Mesenchymal stem cell (in vitro differentiated cells and primary cell): ENCODE measurements around the gene LHX1.
A peak's percentile ranks its signal among the peaks of the same experiment; 100 is the strongest.

Experiments
- DNase-seq: peaks from one replicate; pipeline ENCODE4 v3.0.0-alpha.2; 2013
- H2AFZ ChIP-seq: one replicate; pipeline ENCODE4 v1.6.1; 2013; ENCODE audit warnings: low read depth, mild to moderate bottlenecking, control low read depth, inconsistent platforms, low read length, moderate library complexity
- H2AK5ac ChIP-seq: 2 replicates; pipeline ENCODE4 v1.6.1; 2013; ENCODE audit warnings: low read length, moderate library complexity, mild to moderate bottlenecking, inconsistent platforms; ENCODE audit not compliant: severe bottlenecking
- H2BK120ac ChIP-seq: one replicate; pipeline ENCODE4 v1.6.1; 2013; ENCODE audit warnings: low read depth, mild to moderate bottlenecking, inconsistent platforms, low read length, moderate library complexity
- H2BK12ac ChIP-seq, 2 experiments: one replicate each; pipeline ENCODE4 v1.6.1; 2013; ENCODE audit warnings: inconsistent platforms in 2 of 2, low read length in 2 of 2, mild to moderate bottlenecking in 2 of 2, moderate library complexity in 2 of 2, control low read depth in 1 of 2
- H2BK15ac ChIP-seq: one replicate; pipeline ENCODE4 v1.6.1; 2013; ENCODE audit warnings: mild to moderate bottlenecking, low read depth, inconsistent platforms; ENCODE audit not compliant: poor library complexity, severe bottlenecking
- H2BK5ac ChIP-seq: 2 replicates; pipeline ENCODE4 v1.6.1; 2013; ENCODE audit warnings: low read depth, mild to moderate bottlenecking, low read length, control low read depth, inconsistent platforms; ENCODE audit not compliant: poor library complexity, severe bottlenecking
- H3K14ac ChIP-seq, 2 experiments: one replicate each; pipeline ENCODE4 v1.6.1; 2013; ENCODE audit warnings: inconsistent platforms in 2 of 2, low read length in 2 of 2, control low read depth in 1 of 2, mild to moderate bottlenecking in 1 of 2, moderate library complexity in 1 of 2
- H3K18ac ChIP-seq, 2 experiments: one replicate each; pipeline ENCODE4 v1.6.1; 2013; ENCODE audit warnings: inconsistent platforms in 2 of 2, low read length in 2 of 2, control low read depth in 1 of 2, low read depth in 1 of 2, mild to moderate bottlenecking in 1 of 2
- H3K23ac ChIP-seq, 2 experiments: one replicate each; pipeline ENCODE4 v1.6.1; 2013; ENCODE audit warnings: inconsistent platforms in 2 of 2, low read length in 2 of 2, mild to moderate bottlenecking in 2 of 2, moderate library complexity in 2 of 2, control low read depth in 1 of 2
- H3K27ac ChIP-seq: 2 replicates; pipeline ENCODE4 v1.5.1; 2013; ENCODE audit warnings: mild to moderate bottlenecking, moderate library complexity, low read length, control low read depth, inconsistent platforms; ENCODE audit not compliant: poor library complexity, severe bottlenecking
- H3K27me3 ChIP-seq, 2 experiments: 2 replicates each; pipeline versions ENCODE4 v1.6.1 to v1.7.0; 2013; ENCODE audit warnings: low read length in 2 of 2, mild to moderate bottlenecking in 2 of 2, moderate library complexity in 2 of 2, control low read depth in 1 of 2, inconsistent platforms in 1 of 2; ENCODE audit not compliant: control insufficient read depth in 1 of 2, insufficient read depth in 1 of 2
- H3K36me3 ChIP-seq, 2 experiments: 2 replicates each; pipeline versions ENCODE4 v1.6.1 to v1.7.0; 2013; ENCODE audit warnings: low read length in 2 of 2, control low read depth in 1 of 2, inconsistent platforms in 1 of 2, low read depth in 1 of 2, mild to moderate bottlenecking in 1 of 2; ENCODE audit not compliant: insufficient read depth in 2 of 2, control insufficient read depth in 1 of 2
- H3K4ac ChIP-seq, 2 experiments: one replicate each; pipeline ENCODE4 v1.6.1; 2013; ENCODE audit warnings: inconsistent platforms in 2 of 2, low read length in 2 of 2, mild to moderate bottlenecking in 2 of 2, moderate library complexity in 2 of 2, control low read depth in 1 of 2, low read depth in 1 of 2
- H3K4me1 ChIP-seq: 2 replicates; pipeline ENCODE4 v1.6.1; 2013; ENCODE audit warnings: low read depth, low read length, control low read depth; ENCODE audit not compliant: control insufficient read depth, insufficient read depth
- H3K4me2 ChIP-seq: 2 replicates; pipeline ENCODE4 v1.6.1; 2013; ENCODE audit warnings: low read length, mild to moderate bottlenecking, inconsistent platforms; ENCODE audit not compliant: poor library complexity, severe bottlenecking
- H3K4me3 ChIP-seq, 2 experiments: 2 replicates each; pipeline versions ENCODE4 v1.5.1 to v1.7.0; 2013; ENCODE audit warnings: low read length in 2 of 2, mild to moderate bottlenecking in 2 of 2, control low read depth in 1 of 2, low read depth in 1 of 2; ENCODE audit not compliant: insufficient read depth in 1 of 2
- H3K79me1 ChIP-seq: replicated peaks from 2 replicates; pipeline ENCODE4 v1.6.1; 2013; ENCODE audit warnings: mild to moderate bottlenecking, control low read depth, low read length, inconsistent platforms; ENCODE audit not compliant: poor library complexity, severe bottlenecking
- H3K9ac ChIP-seq: 2 replicates; pipeline ENCODE4 v1.7.0; 2013; ENCODE audit warnings: mild to moderate bottlenecking, low read length, moderate library complexity
- H3K9me3 ChIP-seq: 2 replicates; pipeline ENCODE4 v1.7.0; 2013; ENCODE audit warnings: mild to moderate bottlenecking, low read length; ENCODE audit not compliant: control insufficient read depth
- H4K8ac ChIP-seq: one replicate; pipeline ENCODE4 v1.6.1; 2013; ENCODE audit warnings: inconsistent platforms, mild to moderate bottlenecking, low read length, moderate library complexity
- H4K91ac ChIP-seq: one replicate; pipeline ENCODE4 v1.6.1; 2013; ENCODE audit warnings: mild to moderate bottlenecking, low read length, inconsistent platforms
- WGBS: methylation state at CpG from one replicate; pipeline ENCODE4 v1.1.7; 2013; ENCODE audit warnings: mixed read lengths; 5-methylcytosine and 5-hydroxymethylcytosine counted together

Gene LHX1

DNA sequence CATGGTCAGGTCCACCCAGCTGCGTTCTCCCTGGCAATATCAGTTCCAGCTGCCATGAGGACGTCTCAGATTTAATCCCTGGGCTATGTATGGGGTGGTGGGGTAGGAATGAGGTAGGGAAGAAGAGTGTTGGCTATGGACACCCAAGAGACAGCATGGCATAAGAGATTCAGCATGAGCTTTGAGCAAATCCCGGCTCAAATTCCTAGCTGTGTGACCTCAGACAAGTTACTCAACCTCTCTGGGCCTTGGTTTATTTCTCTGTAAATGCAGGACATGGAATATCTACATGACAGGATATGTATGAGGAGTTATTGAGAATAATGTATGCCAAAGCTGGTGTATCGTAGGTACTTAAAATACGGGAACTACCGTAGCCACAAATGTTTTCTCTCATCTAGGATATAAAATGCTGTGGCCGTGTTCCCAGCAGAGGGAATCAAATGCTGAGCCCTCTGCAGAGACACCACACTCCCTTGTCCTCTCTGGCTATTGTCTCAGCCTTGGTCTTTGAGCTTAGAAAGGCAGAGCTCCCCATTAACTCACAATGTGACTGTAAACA lies 17.8 kb upstream of the LHX1 start:
- Histone ChIP-seq H3K36me3 (no peaks in the 10 kb centered on the region), H3K4me2 (no peak overlapping the region), H3K79me1 (no peaks in the 10 kb centered on the region), H3K4me3 (no peak overlapping the region), H3K23ac (no peak overlapping the region), H2AK5ac (peak overlapping the region; percentile 66), H4K91ac (no peak overlapping the region), H4K8ac (no peak overlapping the region), H3K4me1 (peaks cover 44% of the 10 kb centered on the region), H3K9me3 (no peaks in the 10 kb centered on the region), H2BK12ac (no peak overlapping the region), H3K27me3 (peaks cover 0 to 63% of the 10 kb centered on the region in 2 experiments), H2BK15ac (no peak overlapping the region), H3K18ac (no peak overlapping the region), H3K9ac (no peak overlapping the region), H3K14ac (no peak overlapping the region), H2BK120ac (no peak overlapping the region), H3K4ac (no peak overlapping the region), H3K27ac (peak overlapping the region; percentile 93), H2BK5ac (no peak overlapping the region), H2AFZ (no peak overlapping the region)
- DNase-seq = no peak
- WGBS = 73% methylated on average over 7 of the region's 7 CpGs

DNA sequence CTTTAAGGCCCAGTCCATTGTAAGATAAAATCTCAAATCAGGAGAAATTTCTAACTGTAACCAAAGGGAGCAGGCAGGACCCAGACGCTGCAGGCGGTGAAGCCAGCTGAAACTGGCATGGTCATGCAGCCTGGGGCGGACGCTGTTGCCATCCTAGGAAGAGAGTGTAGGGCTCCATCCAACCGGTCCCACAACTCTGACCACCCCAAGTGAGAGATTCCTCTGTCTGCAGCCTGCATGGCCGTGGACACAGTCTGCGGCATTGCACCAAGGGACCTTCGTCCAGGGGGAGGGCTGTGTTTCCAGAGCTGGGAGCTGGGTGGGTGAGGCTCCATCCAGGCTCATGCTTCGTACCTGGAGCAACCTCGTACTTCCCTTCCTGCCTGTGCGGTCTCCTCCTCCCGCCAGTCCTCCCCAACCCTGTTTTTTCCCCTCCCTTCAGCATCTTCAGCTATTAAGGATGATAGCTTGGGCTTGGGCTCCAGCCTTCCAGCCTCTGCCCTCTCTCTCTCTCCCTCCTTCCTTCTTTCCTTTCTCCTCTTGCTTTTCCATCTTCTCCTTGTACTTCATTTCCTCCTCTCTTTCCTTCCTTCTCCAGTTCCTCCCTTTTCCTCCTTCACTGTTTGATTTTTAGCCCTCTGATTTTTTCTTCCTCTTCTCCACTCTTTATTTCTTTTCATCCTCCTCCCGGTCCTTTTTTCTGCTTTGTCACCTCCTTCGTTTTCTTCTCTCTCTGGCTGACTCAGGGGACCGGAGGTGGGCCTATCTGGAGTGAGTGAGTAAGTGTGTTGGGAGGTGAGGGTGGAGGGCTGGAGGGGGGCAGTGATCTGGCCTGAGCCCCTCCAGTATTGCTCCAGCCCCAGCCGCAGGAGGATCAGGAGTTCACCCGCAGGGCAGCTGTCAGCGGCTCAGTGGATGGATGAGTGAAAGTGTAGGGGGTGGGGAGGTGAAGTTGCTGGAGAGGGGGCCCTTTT lies 17.0 kb upstream of the LHX1 start:
- Histone ChIP-seq H3K4me1 (peaks cover 44% of the 10 kb centered on the region), H2BK120ac (no peak overlapping the region), H2BK5ac (peak overlapping the region; percentile 96), H2AK5ac (peak overlapping the region; percentile 40), H2BK15ac (no peak overlapping the region), H3K9me3 (no peaks in the 10 kb centered on the region), H4K91ac (no peak overlapping the region), H3K27ac (peak overlapping the region; percentile 93), H3K9ac (no peak overlapping the region), H2AFZ (no peak overlapping the region), H3K4me3 (no peak overlapping the region), H3K4ac (no peak overlapping the region), H3K36me3 (no peaks in the 10 kb centered on the region), H3K4me2 (no peak overlapping the region), H3K18ac (no peak overlapping the region), H3K79me1 (no peaks in the 10 kb centered on the region), H2BK12ac (no peak overlapping the region), H3K23ac (no peak overlapping the region), H3K14ac (peak overlapping the region in 1 of 2 experiments; percentile 47), H4K8ac (peak overlapping the region; percentile 13), H3K27me3 (peaks cover 0 to 68% of the 10 kb centered on the region in 2 experiments)
- peak; percentile 39 for DNase-seq
- WGBS = 37% methylated on average over 16 of the region's 18 CpGs

DNA sequence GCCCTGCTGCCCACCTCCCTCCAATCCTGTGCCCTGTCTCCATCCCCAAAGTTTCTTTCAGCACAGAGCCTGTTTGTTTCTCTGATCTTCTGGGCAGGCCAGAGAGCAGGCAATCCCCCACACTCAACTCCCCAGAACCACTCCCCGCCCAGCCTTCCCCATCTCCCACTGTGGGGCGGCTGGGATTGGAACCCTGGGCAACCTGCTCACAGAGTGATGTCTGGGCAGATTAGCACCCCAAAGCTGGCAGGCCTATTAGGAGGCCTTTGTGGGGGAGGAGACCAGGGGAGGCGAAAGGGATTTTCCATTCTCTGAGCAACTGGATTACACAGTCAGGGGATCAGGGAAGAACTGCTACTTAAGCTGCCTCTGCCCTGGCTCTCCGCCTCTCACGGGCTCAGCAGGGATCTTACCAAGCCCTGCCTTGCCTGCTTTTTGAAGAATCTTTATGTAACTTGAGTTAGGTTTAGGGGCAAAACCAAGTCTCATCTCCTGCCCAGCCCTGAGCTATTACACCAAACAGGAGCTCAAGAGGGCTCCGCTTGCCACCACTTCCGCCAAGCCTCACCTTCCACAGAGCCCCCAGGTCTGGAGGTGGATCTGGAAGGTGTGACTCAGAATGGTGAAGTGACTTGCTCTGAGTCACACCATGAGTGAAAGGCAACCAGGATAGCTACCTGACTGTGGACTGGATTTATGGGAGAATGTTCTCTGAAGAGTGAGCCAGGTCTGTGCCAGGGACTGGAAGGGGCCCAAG lies 16.0 kb upstream of the LHX1 start:
- Histone ChIP-seq H4K8ac (no peak overlapping the region), H3K23ac (no peak overlapping the region), H3K36me3 (no peaks in the 10 kb centered on the region), H3K27ac (peak overlapping the region; percentile 93), H3K4me3 (no peak overlapping the region), H2AFZ (no peak overlapping the region), H3K4me1 (peaks cover 44% of the 10 kb centered on the region), H3K9me3 (no peaks in the 10 kb centered on the region), H2BK12ac (peak overlapping the region in 1 of 2 experiments; percentile 24), H2AK5ac (peak overlapping the region; percentile 53), H2BK15ac (no peak overlapping the region), H3K9ac (no peak overlapping the region), H3K4me2 (peak overlapping the region; percentile 25), H3K79me1 (no peaks in the 10 kb centered on the region), H4K91ac (no peak overlapping the region), H3K18ac (peak overlapping the region in 1 of 2 experiments; percentile 30), H2BK5ac (peak overlapping the region; percentile 96), H2BK120ac (no peak overlapping the region), H3K4ac (no peak overlapping the region), H3K27me3 (peaks cover 0 to 74% of the 10 kb centered on the region in 2 experiments), H3K14ac (no peak overlapping the region)
- DNase-seq = peak; percentile 60
- WGBS = 49% methylated on average over 5 of the region's 7 CpGs

DNA sequence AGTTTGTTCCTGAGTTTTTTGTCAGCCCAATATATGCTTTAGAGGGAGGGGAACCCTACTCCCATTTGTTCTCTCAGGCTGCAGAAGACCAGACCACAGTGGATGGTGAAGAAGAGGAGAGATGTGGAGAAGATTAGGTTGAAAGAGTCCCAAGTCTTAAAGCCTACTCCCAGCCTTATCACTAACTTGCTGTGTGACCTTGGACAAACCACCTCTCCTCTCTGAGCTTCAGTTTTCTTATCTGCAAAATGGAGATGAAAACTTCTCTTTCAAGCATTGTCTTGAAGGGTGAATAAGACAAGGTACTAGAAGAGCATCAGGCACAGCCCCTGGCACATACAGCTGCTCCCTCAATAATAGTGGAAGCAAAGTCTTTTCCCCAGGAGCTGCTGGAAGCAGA lies 15.1 kb upstream of the LHX1 start:
- no peak overlapping the region for H4K91ac ChIP-seq
- H2BK5ac ChIP-seq = no peak overlapping the region
- peaks cover 0 to 81% of the 10 kb centered on the region in 2 experiments for H3K27me3 ChIP-seq
- H3K27ac ChIP-seq = no peak overlapping the region
- H4K8ac ChIP-seq = no peak overlapping the region
- peaks cover 44% of the 10 kb centered on the region for H3K4me1 ChIP-seq
- no peaks in the 10 kb centered on the region for H3K79me1 ChIP-seq
- H3K23ac ChIP-seq = no peak overlapping the region
- H3K4me2 ChIP-seq = no peak overlapping the region
- H3K36me3 ChIP-seq = no peaks in the 10 kb centered on the region
- H3K9ac ChIP-seq = no peak overlapping the region
- no peaks in the 10 kb centered on the region for H3K9me3 ChIP-seq
- H2AFZ ChIP-seq = no peak overlapping the region
- no peak for DNase-seq
- H3K4me3 ChIP-seq = no peak overlapping the region
- no peak overlapping the region for H2BK15ac ChIP-seq
- H3K18ac ChIP-seq = no peak overlapping the region
- H2BK12ac ChIP-seq = no peak overlapping the region
- no peak overlapping the region for H3K4ac ChIP-seq
- H2AK5ac ChIP-seq = peak overlapping the region; percentile 24
- H2BK120ac ChIP-seq = no peak overlapping the region
- H3K14ac ChIP-seq = no peak overlapping the region
